H9 (cell line): ENCODE results near the gene PRR36. TPM values are rescaled to one million over a fixed set of nuclear protein-coding genes. Genes with fewer than 3 reads are reported as not detected.

Experiments used
- DNase-seq: peaks from one replicate; pipeline ENCODE4 v3.0.0-alpha.2; 2017
- H2AFZ ChIP-seq: one replicate; pipeline ENCODE4 v1.6.1; 2013; ENCODE audit warnings: mild to moderate bottlenecking, low read length, control low read depth, moderate library complexity
- H2AK5ac ChIP-seq: 2 replicates; pipeline ENCODE4 v1.6.1; 2013; ENCODE audit warnings: low read length, control low read depth, mixed read lengths; ENCODE audit not compliant: insufficient read length
- H2BK120ac ChIP-seq: one replicate; pipeline ENCODE4 v1.6.1; 2013; ENCODE audit warnings: low read depth, mild to moderate bottlenecking, low read length, control low read depth, inconsistent platforms; ENCODE audit not compliant: poor library complexity, severe bottlenecking
- H2BK12ac ChIP-seq: 2 replicates; pipeline ENCODE4 v1.6.1; 2013; ENCODE audit warnings: low read length, control low read depth, mixed read lengths, low read depth; ENCODE audit not compliant: insufficient read length
- H2BK15ac ChIP-seq: 2 replicates; pipeline ENCODE4 v1.6.1; 2013; ENCODE audit warnings: low read depth, low read length, control low read depth
- H2BK20ac ChIP-seq: one replicate; pipeline ENCODE4 v1.6.1; 2013; ENCODE audit warnings: low read depth, mild to moderate bottlenecking, low read length, control low read depth, inconsistent platforms; ENCODE audit not compliant: poor library complexity, severe bottlenecking
- H2BK5ac ChIP-seq: 2 replicates; pipeline ENCODE4 v1.6.1; 2013; ENCODE audit warnings: low read length, control low read depth, mixed read lengths; ENCODE audit not compliant: insufficient read length
- H3K14ac ChIP-seq: 2 replicates; pipeline ENCODE4 v1.6.1; 2013; ENCODE audit warnings: low read length, control low read depth; ENCODE audit not compliant: insufficient read depth
- H3K18ac ChIP-seq: 2 replicates; pipeline ENCODE4 v1.6.1; 2013; ENCODE audit warnings: low read depth, mild to moderate bottlenecking, mixed read lengths, low read length, control low read depth; ENCODE audit not compliant: insufficient read length
- H3K23ac ChIP-seq: 2 replicates; pipeline ENCODE4 v1.6.1; 2013; ENCODE audit warnings: low read length, control low read depth, mixed read lengths, low read depth; ENCODE audit not compliant: insufficient read length
- H3K23me2 ChIP-seq: 2 replicates; pipeline ENCODE4 v1.6.1; 2013; ENCODE audit warnings: low read depth, mild to moderate bottlenecking, mixed read lengths, low read length, control low read depth; ENCODE audit not compliant: insufficient read length, poor library complexity, severe bottlenecking
- H3K27ac ChIP-seq: 2 replicates; pipeline ENCODE4 v1.5.1; 2013; ENCODE audit warnings: low read length, control low read depth, mixed read lengths, low read depth; ENCODE audit not compliant: insufficient read length
- H3K27me3 ChIP-seq: 2 replicates; pipeline ENCODE4 v1.6.1; 2013; ENCODE audit warnings: low read length, control low read depth, inconsistent platforms; ENCODE audit not compliant: insufficient read depth
- H3K4ac ChIP-seq: 2 replicates; pipeline ENCODE4 v1.6.1; 2013; ENCODE audit warnings: low read depth, mild to moderate bottlenecking, control low read depth, inconsistent platforms, low read length, moderate library complexity
- H3K4me1 ChIP-seq: 2 replicates; pipeline ENCODE4 v1.6.1; 2013; ENCODE audit warnings: low read length, control low read depth, inconsistent platforms; ENCODE audit not compliant: insufficient read depth
- H3K4me2 ChIP-seq: 2 replicates; pipeline ENCODE4 v1.6.1; 2013; ENCODE audit warnings: low read length, control low read depth, mixed read lengths; ENCODE audit not compliant: insufficient read length, insufficient read depth
- H3K56ac ChIP-seq: 2 replicates; pipeline ENCODE4 v1.6.1; 2013; ENCODE audit warnings: low read depth, mild to moderate bottlenecking, mixed read lengths, low read length, control low read depth; ENCODE audit not compliant: insufficient read length
- H3K79me1 ChIP-seq: 2 replicates; pipeline ENCODE4 v1.6.1; 2013; ENCODE audit warnings: low read depth, mild to moderate bottlenecking, moderate library complexity, low read length, control low read depth, inconsistent platforms; ENCODE audit not compliant: insufficient read depth, poor library complexity, severe bottlenecking
- H3K79me2 ChIP-seq: 2 replicates; pipeline ENCODE4 v1.6.1; 2013; ENCODE audit warnings: low read length, control low read depth, inconsistent platforms; ENCODE audit not compliant: insufficient read depth
- H3K9ac ChIP-seq: 2 replicates; pipeline ENCODE4 v1.6.1; 2013; ENCODE audit warnings: low read length, control low read depth, mixed read lengths; ENCODE audit not compliant: insufficient read length; ENCODE audit errors: extremely low read depth
- H3K9me3 ChIP-seq: one replicate; pipeline ENCODE4 v1.6.1; 2013; ENCODE audit warnings: low read depth, low read length, inconsistent platforms; ENCODE audit not compliant: control insufficient read depth
- H3T11ph ChIP-seq: one replicate; pipeline ENCODE4 v1.6.1; 2013; ENCODE audit warnings: mild to moderate bottlenecking, low read length, control low read depth, inconsistent platforms
- H4K20me1 ChIP-seq: one replicate; pipeline ENCODE4 v1.6.1; 2013; ENCODE audit not compliant: control insufficient read depth, insufficient read length, insufficient read depth
- H4K5ac ChIP-seq: 2 replicates; pipeline ENCODE4 v1.6.1; 2013; ENCODE audit warnings: low read depth, mild to moderate bottlenecking, mixed read lengths, low read length, control low read depth; ENCODE audit not compliant: insufficient read length
- H4K8ac ChIP-seq: replicated peaks from 2 replicates; pipeline ENCODE4 v1.6.1; 2013; ENCODE audit warnings: low read length, control low read depth, mixed read lengths, low read depth; ENCODE audit not compliant: insufficient read length
- H4K91ac ChIP-seq: 2 replicates; pipeline ENCODE4 v1.6.1; 2013; ENCODE audit warnings: low read depth, mild to moderate bottlenecking, moderate library complexity, mixed read lengths, low read length, control low read depth; ENCODE audit not compliant: insufficient read length
- H3K27ac Mint-ChIP-seq, 3 experiments: 2 replicates in 2 of 3; 3 replicates in 1 of 3; pipeline ENCODE4 v1.8.0; 2020 to 2021; ENCODE audit warnings: mixed read lengths in 3 of 3, mild to moderate bottlenecking in 1 of 3, moderate library complexity in 1 of 3
- H3K27me3 Mint-ChIP-seq: 2 replicates; pipeline ENCODE4 v1.8.0; 2021; ENCODE audit warnings: low read depth, mild to moderate bottlenecking, moderate library complexity, mixed read lengths
- H3K36me3 Mint-ChIP-seq, 3 experiments: 2 replicates in 2 of 3; 3 replicates in 1 of 3; pipeline ENCODE4 v1.8.0; 2020 to 2021; ENCODE audit warnings: low read depth in 3 of 3, mixed read lengths in 3 of 3; ENCODE audit not compliant: insufficient read depth in 1 of 3
- H3K4me1 Mint-ChIP-seq, 2 experiments: 2 replicates each; pipeline ENCODE4 v1.8.0; 2020; ENCODE audit warnings: mixed read lengths in 2 of 2
- H3K4me3 Mint-ChIP-seq, 2 experiments: 2 replicates in 1 of 2; 3 replicates in 1 of 2; pipeline ENCODE4 v1.8.0; 2020 to 2021; ENCODE audit warnings: mild to moderate bottlenecking in 2 of 2, mixed read lengths in 2 of 2, moderate library complexity in 1 of 2
- H3K9me3 Mint-ChIP-seq, 2 experiments: 2 replicates in 1 of 2; 3 replicates in 1 of 2; pipeline ENCODE4 v1.8.0; 2020; ENCODE audit warnings: mild to moderate bottlenecking in 2 of 2, mixed read lengths in 2 of 2, moderate library complexity in 1 of 2
- CTCF ChIP-seq: fragments of 200-600 bp; sonication (generic); conservative IDR thresholded peaks from 3 replicates; pipeline ENCODE4 v1.8.0; 2021; ENCODE audit warnings: antibody characterized with exemption, mild to moderate bottlenecking
- WGBS: extraction: QIAGEN DNeasy Blood & Tissue Kit; methylation state at CpG from one replicate; pipeline ENCODE4 v1.1.7; 2013; ENCODE audit warnings: missing lambda C conversion rate, low lambda C conversion rate, mixed read lengths; ENCODE audit not compliant: insufficient read length; ENCODE audit errors: extremely low coverage; 5-methylcytosine and 5-hydroxymethylcytosine counted together
- total RNA-seq: library from RNA; stranded (reverse); gene quantifications from 2 replicates; pipeline ENCODE4 v1.2.1, GENCODE V29; 2021

PRR36 gene
- total RNA-seq, 1 experiment from 2014 or later: 20.4 TPM

DNA sequence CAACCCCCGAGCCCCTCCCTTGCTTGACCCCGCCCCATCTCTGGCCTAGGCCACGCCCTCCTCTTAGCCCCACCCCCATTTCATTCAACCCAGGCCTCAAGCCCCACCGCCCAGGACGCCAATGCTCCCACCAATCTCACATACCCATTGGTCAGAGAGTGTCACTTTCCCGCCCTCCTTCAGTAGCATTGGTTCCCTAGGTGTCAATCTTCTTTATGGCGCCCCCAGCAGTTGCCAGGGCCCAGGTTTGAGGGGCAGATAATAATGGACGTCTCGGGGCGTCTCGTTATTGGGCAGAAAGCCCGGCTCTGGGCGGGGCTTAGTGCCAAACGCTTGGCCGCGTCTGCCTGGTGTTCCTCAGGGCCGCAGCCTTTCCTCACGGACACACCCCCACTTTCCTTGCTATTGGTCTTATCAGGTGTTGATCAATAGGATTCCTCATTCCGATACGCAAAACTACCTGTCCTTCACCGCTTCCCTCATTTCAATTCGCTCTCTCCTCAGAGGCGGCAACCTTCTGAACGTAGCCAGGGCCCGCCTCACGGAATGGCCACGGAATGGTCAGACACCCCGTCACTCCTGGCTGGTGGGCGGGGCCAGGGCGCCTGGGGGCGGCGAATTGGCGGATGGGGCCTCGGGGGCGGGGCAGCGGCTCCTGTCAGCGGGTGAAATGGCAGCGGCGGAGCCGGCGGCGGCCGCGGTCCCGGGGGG lies 44.5 kb downstream of the PRR36 start, which contains the start of gene EVI5L:
EVI5L (plus strand) TSS at position 658 of the 711 bp plus-strand sequence. CDS start 16,325 bp downstream, outside the sequence.
- Histone ChIP-seq H2BK20ac (no peak within 1 kb of the TSS), H4K20me1 (no peaks in the 10 kb centered on the region), H4K91ac (no peak within 1 kb of the TSS), H3K27ac (no peak within 1 kb of the TSS), H2BK12ac (no peak within 1 kb of the TSS), H3K56ac (no peak within 1 kb of the TSS), H2AK5ac (no peak within 1 kb of the TSS), H4K8ac (no peak within 1 kb of the TSS), H2BK15ac (no peak within 1 kb of the TSS), H3K4ac (no peak within 1 kb of the TSS), H3K9me3 (no peaks in the 10 kb centered on the region), H4K5ac (no peak within 1 kb of the TSS), H2AFZ (no peak within 1 kb of the TSS), H3K27me3 (no peaks in the 10 kb centered on the region), H3K23ac (no peak within 1 kb of the TSS), H3K79me2 (no peaks in the 10 kb centered on the region), H3K9ac (no peak within 1 kb of the TSS), H3K14ac (no peak within 1 kb of the TSS), H3T11ph (no peak within 1 kb of the TSS), H3K18ac (no peak within 1 kb of the TSS), H3K4me1 (no peaks in the 10 kb centered on the region), H3K23me2 (peaks cover 3% of the 10 kb centered on the region), H2BK5ac (no peak within 1 kb of the TSS), H3K4me2 (peak within 1 kb of the TSS; percentile 46), H2BK120ac (no peak within 1 kb of the TSS), H3K79me1 (no peaks in the 10 kb centered on the region)
- TF ChIP-seq CTCF: no peak
- DNase-seq: peak; percentile 100
- H3K36me3 Mint-ChIP-seq: no peaks in the 10 kb centered on the region
- H3K27me3 Mint-ChIP-seq: peaks cover 62% of the 10 kb centered on the region
- peak within 1 kb of the TSS; percentile 73 to 86 for H3K4me3 Mint-ChIP-seq
- WGBS: no CpG with 5 or more reads among the region's 45 CpGs
- no peaks in the 10 kb centered on the region for H3K9me3 Mint-ChIP-seq
- peaks cover 18 to 22% of the 10 kb centered on the region in 2 experiments for H3K4me1 Mint-ChIP-seq
- H3K27ac Mint-ChIP-seq: peak within 1 kb of the TSS in 2 of 3 experiments; percentile 72 to 82; a peak in 2 of 7 replicates
